CD14-positive monocyte (primary cell): Measurements from ENCODE around the gene TAF11L14. TPM values are rescaled to one million over a fixed set of nuclear protein-coding genes. Genes with fewer than 3 reads are reported as not detected.
"Not testable (repeated sequence)": the region's sequence is repeated elsewhere in the genome, so short reads cannot be mapped to it uniquely, and the experiment has no call there.

Experiments used
- DNase-seq, 3 donors: peaks; one replicate each; pipeline ENCODE4 v3.0.0-alpha.2; 2011 to 2022
- H2AFZ ChIP-seq: 2 replicates; pipeline ENCODE4 v1.6.0; 2012; ENCODE audit warnings: mild to moderate bottlenecking, low read depth, low read length, inconsistent platforms; ENCODE audit not compliant: insufficient read depth, poor library complexity, severe bottlenecking
- H3K27ac ChIP-seq, 2 donors: 1 replicate in 1 of 2; 2 replicates in 1 of 2; pipeline ENCODE4 v1.5.1; 2012 to 2013; ENCODE audit warnings: low read length in 2 of 2, control low read depth in 1 of 2, inconsistent platforms in 1 of 2, low read depth in 1 of 2, mild to moderate bottlenecking in 1 of 2
- H3K27me3 ChIP-seq, 2 donors: one replicate each; pipeline versions ENCODE4 v1.6.0 to v1.6.1; 2011 to 2013; ENCODE audit warnings: low read length in 2 of 2; ENCODE audit not compliant: control insufficient read depth in 2 of 2, insufficient read depth in 2 of 2
- H3K36me3 ChIP-seq, 2 donors: replicated peaks in 1 of 2; 1 replicate in 1 of 2; 2 replicates in 1 of 2; pipeline versions ENCODE4 v1.5.1 to v1.6.1; 2012 to 2013; ENCODE audit warnings: low read length in 2 of 2, control low read depth in 1 of 2, inconsistent platforms in 1 of 2, mild to moderate bottlenecking in 1 of 2; ENCODE audit not compliant: insufficient read depth in 2 of 2, control insufficient read depth in 1 of 2
- H3K4me1 ChIP-seq, 2 donors: 1 replicate in 1 of 2; 2 replicates in 1 of 2; pipeline versions ENCODE4 v1.5.1 to v1.6.1; 2012 to 2013; ENCODE audit warnings: low read length in 2 of 2, control low read depth in 1 of 2, inconsistent platforms in 1 of 2, mild to moderate bottlenecking in 1 of 2, moderate library complexity in 1 of 2; ENCODE audit not compliant: insufficient read depth in 2 of 2, control insufficient read depth in 1 of 2
- H3K4me2 ChIP-seq: replicated peaks from 2 replicates; pipeline ENCODE3; 2012; ENCODE audit warnings: low read length, moderate library complexity, mild to moderate bottlenecking; ENCODE audit not compliant: poor library complexity, severe bottlenecking; ENCODE audit errors: extremely low read depth
- H3K4me3 ChIP-seq, 3 experiments: fragments of 200-600 bp in 1 of 3; sonication (generic) in 1 of 3; replicated peaks in 1 of 3; 1 replicate in 2 of 3; 2 replicates in 1 of 3; pipeline ENCODE4 v1.5.1; 2011 to 2013; ENCODE audit warnings: low read length in 3 of 3, mild to moderate bottlenecking in 3 of 3, control low read depth in 2 of 3, low read depth in 2 of 3, inconsistent platforms in 1 of 3, moderate library complexity in 1 of 3
- H3K79me2 ChIP-seq: 2 replicates; pipeline ENCODE4 v1.6.0; 2012; ENCODE audit warnings: mild to moderate bottlenecking, control low read depth, inconsistent platforms, low read length, moderate library complexity; ENCODE audit not compliant: insufficient read depth
- H3K9ac ChIP-seq: 2 replicates; pipeline ENCODE4 v1.6.0; 2017; ENCODE audit warnings: low read length, mild to moderate bottlenecking; ENCODE audit not compliant: insufficient read depth, poor library complexity, severe bottlenecking
- H3K9me3 ChIP-seq, 2 donors: replicated peaks in 1 of 2; 1 replicate in 1 of 2; 2 replicates in 1 of 2; pipeline versions ENCODE4 v1.5.1 to v1.6.1; 2012 to 2013; ENCODE audit warnings: low read length in 2 of 2, control low read depth in 1 of 2; ENCODE audit not compliant: control insufficient read depth in 1 of 2, insufficient read depth in 1 of 2
- H4K20me1 ChIP-seq: 2 replicates; pipeline ENCODE4 v1.6.0; 2012; ENCODE audit warnings: mild to moderate bottlenecking, low read length, control low read depth, moderate library complexity; ENCODE audit not compliant: insufficient read depth
- H3K27ac Mint-ChIP-seq, 7 donors: one replicate each; pipeline ENCODE4 v1.8.0; 2020; ENCODE audit warnings: mild to moderate bottlenecking in 7 of 7, mixed read lengths in 7 of 7, moderate library complexity in 6 of 7, inconsistent platforms in 2 of 7
- H3K27me3 Mint-ChIP-seq, 3 donors: one replicate each; pipeline ENCODE4 v1.8.0; 2021 to 2022; ENCODE audit warnings: low read depth in 3 of 3, mild to moderate bottlenecking in 3 of 3, mixed read lengths in 3 of 3, moderate library complexity in 3 of 3, inconsistent platforms in 1 of 3
- H3K36me3 Mint-ChIP-seq, 2 donors: one replicate each; pipeline ENCODE4 v1.8.0; 2020; ENCODE audit warnings: mixed read lengths in 2 of 2, inconsistent platforms in 1 of 2, mild to moderate bottlenecking in 1 of 2
- H3K4me1 Mint-ChIP-seq: one replicate; pipeline ENCODE4 v1.8.0; 2020; ENCODE audit warnings: mild to moderate bottlenecking, mixed read lengths
- H3K4me3 Mint-ChIP-seq, 2 donors: one replicate each; pipeline ENCODE4 v1.8.0; 2020; ENCODE audit warnings: mild to moderate bottlenecking in 2 of 2, mixed read lengths in 2 of 2, moderate library complexity in 1 of 2
- H3K9me3 Mint-ChIP-seq, 7 donors: one replicate each; pipeline ENCODE4 v1.8.0; 2020 to 2022; ENCODE audit warnings: mixed read lengths in 7 of 7, mild to moderate bottlenecking in 6 of 7, moderate library complexity in 6 of 7, inconsistent platforms in 2 of 7
- WGBS: methylation state at CpG from one replicate; pipeline ENCODE4 v1.1.5; 2013; ENCODE audit warnings: missing lambda C conversion rate; ENCODE audit not compliant: insufficient coverage; 5-methylcytosine and 5-hydroxymethylcytosine counted together
- intact Hi-C, 2 donors: fragments of 100-400 bp; cut with micrococcal nuclease; formaldehyde crosslinking; loops; one replicate each; pipeline versions ENCODE4 v1.15.0 to v1.15.1; 2023
- polyA plus RNA-seq, 3 donors: library from polyadenylated mRNA; depleted of rRNA in 1 of 3; unstranded in 2 of 3; stranded (reverse) in 1 of 3; fragments of 300-500 nt in 2 of 3; fragments of >200 nt in 1 of 3; fragmentation: Illumina TruSeq in 2 of 3; gene quantifications; 1 replicate in 2 of 3; 2 replicates in 1 of 3; pipeline ENCODE4 v1.2.3, GENCODE V29; 2012 to 2021
- TF ChIP-seq, protein P1 (sequence below): fragments of 200-600 bp; IDR thresholded peaks from one replicate; pipeline ENCODE4 v1.8.0; 2022; ENCODE audit warnings: antibody characterized with exemption, mild to moderate bottlenecking

TAF11L14 gene
- polyA plus RNA-seq, 3 donors = not detected

DNA sequence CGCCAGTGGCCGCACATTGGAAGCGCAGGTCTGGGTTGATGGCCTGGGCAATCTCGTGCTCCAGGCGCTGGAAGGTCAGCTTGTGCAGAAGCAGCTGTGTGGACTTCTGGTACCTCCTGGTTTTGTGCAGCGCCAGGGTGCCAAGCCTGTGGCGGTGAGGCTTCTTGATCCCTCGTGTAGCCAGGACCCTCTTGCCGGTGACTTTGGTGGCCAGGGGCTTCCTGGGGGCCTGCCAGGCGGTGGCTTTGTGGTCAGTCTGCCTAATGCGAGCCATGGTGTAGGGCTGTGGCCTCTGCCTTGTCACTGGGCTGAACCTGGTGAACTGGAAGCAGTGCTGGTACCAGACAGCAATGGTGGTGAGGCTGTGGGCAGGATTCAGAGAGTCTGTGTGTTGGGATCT, 8.6 kb upstream of the TAF11L14 start:
- Mint-ChIP-seq H3K27ac (peak overlapping the region in 1 of 7 donors; percentile 23), H3K27me3 (peaks cover 0 to 2% (median 0%) of the 10 kb centered on the region in 3 donors), H3K4me3 (no peak overlapping the region), H3K9me3 (peaks cover 0 to 18% (median 6%) of the 10 kb centered on the region in 7 donors), H3K4me1 (no peaks in the 10 kb centered on the region), H3K36me3 (no peaks in the 10 kb centered on the region)
- intact Hi-C loops = no loop called here
- no peaks in the 10 kb centered on the region for H3K36me3 ChIP-seq
- H3K4me1 ChIP-seq = no peaks in the 10 kb centered on the region
- H3K9ac ChIP-seq = no peak overlapping the region
- peaks cover 1 to 6% of the 10 kb centered on the region in 2 donors for H3K9me3 ChIP-seq
- no peaks in the 10 kb centered on the region for H4K20me1 ChIP-seq
- H3K27me3 ChIP-seq = no peaks in the 10 kb centered on the region
- no peak overlapping the region for H3K4me2 ChIP-seq
- no peak overlapping the region for H3K27ac ChIP-seq
- H3K79me2 ChIP-seq = no peaks in the 10 kb centered on the region
- no peak for DNase-seq
- no peak overlapping the region for H2AFZ ChIP-seq
- TF ChIP-seq, protein P1, sequence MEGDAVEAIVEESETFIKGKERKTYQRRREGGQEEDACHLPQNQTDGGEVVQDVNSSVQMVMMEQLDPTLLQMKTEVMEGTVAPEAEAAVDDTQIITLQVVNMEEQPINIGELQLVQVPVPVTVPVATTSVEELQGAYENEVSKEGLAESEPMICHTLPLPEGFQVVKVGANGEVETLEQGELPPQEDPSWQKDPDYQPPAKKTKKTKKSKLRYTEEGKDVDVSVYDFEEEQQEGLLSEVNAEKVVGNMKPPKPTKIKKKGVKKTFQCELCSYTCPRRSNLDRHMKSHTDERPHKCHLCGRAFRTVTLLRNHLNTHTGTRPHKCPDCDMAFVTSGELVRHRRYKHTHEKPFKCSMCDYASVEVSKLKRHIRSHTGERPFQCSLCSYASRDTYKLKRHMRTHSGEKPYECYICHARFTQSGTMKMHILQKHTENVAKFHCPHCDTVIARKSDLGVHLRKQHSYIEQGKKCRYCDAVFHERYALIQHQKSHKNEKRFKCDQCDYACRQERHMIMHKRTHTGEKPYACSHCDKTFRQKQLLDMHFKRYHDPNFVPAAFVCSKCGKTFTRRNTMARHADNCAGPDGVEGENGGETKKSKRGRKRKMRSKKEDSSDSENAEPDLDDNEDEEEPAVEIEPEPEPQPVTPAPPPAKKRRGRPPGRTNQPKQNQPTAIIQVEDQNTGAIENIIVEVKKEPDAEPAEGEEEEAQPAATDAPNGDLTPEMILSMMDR = no peak
- WGBS = 96% methylated on average over 11 of the region's 11 CpGs
- no peak overlapping the region for H3K4me3 ChIP-seq

DNA sequence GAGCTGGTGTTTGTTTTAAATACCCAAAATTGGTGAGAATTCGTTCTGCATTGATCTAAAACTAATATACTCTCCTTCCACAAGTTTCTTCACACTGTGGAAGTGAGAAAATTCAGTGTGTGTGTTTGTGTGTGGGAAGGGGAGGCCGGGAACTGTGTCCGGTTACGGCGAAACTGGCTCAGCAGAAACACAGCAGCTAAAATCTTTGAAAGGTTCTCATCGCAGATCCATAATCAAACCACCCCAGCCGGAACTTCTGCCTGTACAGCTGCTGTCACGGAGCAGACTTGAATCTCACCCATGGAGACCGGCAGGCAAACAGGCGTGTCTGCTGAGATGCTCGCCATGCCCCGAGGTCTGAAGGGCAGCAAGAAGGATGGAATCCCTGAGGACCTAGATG, 2.5 kb upstream of the TAF11L14 start, which contains the start of gene TAF11L13:
Gene TAF11L13, plus strand, starts transcription at position 301 of the 400 bp plus-strand sequence.
- H3K9ac ChIP-seq, H3K4me1 Mint-ChIP-seq, DNase-seq, H4K20me1 ChIP-seq, H3K79me2 ChIP-seq, H3K27me3 ChIP-seq, H2AFZ ChIP-seq, H3K4me3 Mint-ChIP-seq, H3K4me2 ChIP-seq, H3K4me1 ChIP-seq, H3K9me3 ChIP-seq, H3K36me3 Mint-ChIP-seq, H3K27ac ChIP-seq, H3K27me3 Mint-ChIP-seq, H3K27ac Mint-ChIP-seq, intact Hi-C loops, H3K4me3 ChIP-seq, H3K36me3 ChIP-seq: not testable (repeated sequence)
- no CpG with 5 or more reads among the region's 12 CpGs for WGBS
- peaks cover 4 to 15% (median 9%) of the 10 kb centered on the region in 7 donors for H3K9me3 Mint-ChIP-seq

DNA sequence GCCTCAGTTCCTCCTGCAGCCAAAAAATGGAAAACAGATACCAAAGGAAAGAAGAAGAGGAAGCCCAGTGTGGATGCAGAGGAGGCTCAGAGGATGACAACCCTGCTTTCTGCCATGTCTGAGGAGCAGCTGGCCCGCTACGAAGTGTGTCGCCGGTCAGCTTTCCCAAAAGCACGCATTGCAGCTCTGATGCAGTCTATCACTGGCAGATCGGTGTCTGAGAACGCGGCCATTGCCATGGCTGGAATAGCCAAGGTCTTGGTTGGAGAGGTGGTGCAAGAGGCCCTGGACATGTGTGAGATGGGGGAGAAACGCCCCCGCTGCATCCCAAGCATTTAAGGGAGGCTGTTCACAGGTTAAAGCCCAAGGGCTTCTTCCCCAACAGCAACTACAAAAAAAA, 15.0 kb downstream of the TAF11L14 start:
- H3K4me3 Mint-ChIP-seq, H2AFZ ChIP-seq, intact Hi-C loops, H3K36me3 Mint-ChIP-seq, H3K27me3 Mint-ChIP-seq, H4K20me1 ChIP-seq, H3K9ac ChIP-seq, H3K4me1 ChIP-seq, H3K79me2 ChIP-seq, H3K4me1 Mint-ChIP-seq, H3K27ac ChIP-seq, H3K4me3 ChIP-seq, H3K4me2 ChIP-seq, DNase-seq, H3K27me3 ChIP-seq, H3K36me3 ChIP-seq: not testable (repeated sequence)
- H3K9me3 Mint-ChIP-seq = peaks cover 11 to 30% (median 17%) of the 10 kb centered on the region in 7 donors
- H3K27ac Mint-ChIP-seq = peak overlapping the region in 1 of 7 donors; percentile 8
- H3K9me3 ChIP-seq = peaks cover 0 to 20% of the 10 kb centered on the region in 2 donors
- WGBS = 92% methylated on average over 8 of the region's 10 CpGs

DNA sequence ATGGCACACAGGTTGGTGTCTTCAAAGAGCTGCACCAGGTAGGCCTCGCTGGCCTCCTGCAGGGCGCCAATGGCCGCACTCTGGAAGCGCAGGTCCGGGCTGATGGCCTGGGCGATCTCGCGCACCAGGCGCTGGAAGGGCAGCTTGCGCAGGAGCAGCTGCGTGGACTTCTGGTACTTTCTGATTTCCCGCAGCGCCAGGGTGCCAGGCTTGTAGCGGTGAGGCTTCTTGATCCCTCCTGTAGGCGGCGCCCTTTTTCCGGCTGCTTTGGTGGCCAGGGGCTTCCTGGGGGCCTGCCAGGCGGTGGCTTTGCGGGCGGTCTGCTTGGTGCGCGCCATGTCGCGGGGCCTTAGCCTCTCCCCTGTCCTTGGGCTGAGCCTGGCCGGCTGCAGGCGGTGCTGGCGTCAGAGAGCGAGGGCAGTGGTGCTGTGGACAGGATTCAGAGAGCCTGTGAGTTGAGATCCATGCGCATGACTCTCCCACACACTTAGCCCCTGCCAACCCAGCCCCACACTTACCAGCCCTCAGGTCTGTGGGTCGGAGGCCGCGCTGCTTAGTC, 21.0 kb downstream of the TAF11L14 start:
- H3K27me3 ChIP-seq, H3K27me3 Mint-ChIP-seq, H2AFZ ChIP-seq, H3K36me3 Mint-ChIP-seq, H3K9ac ChIP-seq, H3K4me1 ChIP-seq, DNase-seq, H3K4me2 ChIP-seq, H3K27ac ChIP-seq, H4K20me1 ChIP-seq, H3K4me1 Mint-ChIP-seq, H3K4me3 Mint-ChIP-seq, H3K27ac Mint-ChIP-seq, H3K36me3 ChIP-seq, intact Hi-C loops, H3K79me2 ChIP-seq, H3K4me3 ChIP-seq: not testable (repeated sequence)
- H3K9me3 Mint-ChIP-seq = peaks cover 8 to 27% (median 18%) of the 10 kb centered on the region in 7 donors
- H3K9me3 ChIP-seq = peaks cover 9 to 17% of the 10 kb centered on the region in 2 donors
- 96% methylated on average over 18 of the region's 32 CpGs for WGBS
